Measurements from ENCODE around the gene TRIO.
"Not testable (repeated sequence)": the region's sequence is repeated elsewhere in the genome, so short reads cannot be mapped to it uniquely, and the experiment has no call there.

TRIO gene

DNA sequence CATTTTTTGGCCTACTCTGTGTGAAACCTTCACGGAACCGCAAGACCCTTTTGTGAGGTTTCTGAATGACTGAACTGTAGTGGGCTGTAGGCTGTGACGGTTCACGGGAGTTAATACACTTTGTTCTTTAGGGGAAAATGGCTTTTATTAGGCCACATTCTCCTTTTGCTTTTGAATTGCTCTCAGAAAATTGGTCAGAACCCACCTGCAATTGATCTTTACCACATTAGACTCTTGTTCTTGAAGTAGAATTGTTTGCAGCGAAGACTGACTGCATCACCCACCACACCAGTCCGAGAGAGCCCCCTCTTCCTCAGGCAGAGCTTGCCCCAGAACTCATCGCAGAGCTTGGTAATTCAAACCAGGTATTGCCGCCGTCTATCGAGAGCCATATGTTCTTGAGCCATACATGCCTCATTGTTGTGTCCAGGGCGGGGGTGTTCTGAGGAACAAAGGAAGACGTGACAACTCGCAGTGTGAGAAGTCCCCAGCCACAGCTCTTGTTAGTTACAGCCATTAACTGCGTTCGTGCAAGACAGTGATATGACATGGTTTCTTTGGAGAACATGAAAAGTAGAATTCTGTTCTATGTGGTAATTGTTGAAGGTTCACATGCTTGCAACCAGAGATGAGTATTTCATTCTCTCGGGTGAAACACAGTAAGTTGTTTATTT lies 272.0 kb downstream of the TRIO start:
- DNase-seq (ENCODE audit: low spot score) = no peak

DNA sequence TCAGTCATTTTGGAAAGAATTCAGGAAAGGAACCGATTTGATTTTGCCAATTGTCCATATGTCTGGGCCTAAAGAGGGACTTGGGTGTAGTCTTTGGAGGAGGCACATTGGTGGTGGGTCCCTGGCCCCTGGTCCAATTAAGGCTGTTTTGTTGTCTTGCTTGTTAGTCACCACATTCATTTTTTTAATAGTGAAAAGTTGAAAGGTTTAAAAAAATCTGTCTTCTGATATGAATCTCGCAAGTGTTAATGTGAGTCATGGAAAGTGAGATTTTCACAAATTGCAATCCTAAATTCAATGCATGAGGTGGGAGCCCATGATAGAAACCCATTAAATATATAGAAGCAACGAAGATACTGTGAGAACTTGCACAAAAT lies 272.5 kb downstream of the TRIO start:
- DNase-seq (ENCODE audit: low spot score) = no peak

GRCh38 chr5:14416621-14417275 lies 273.6 kb downstream of the TRIO start:
- DNase-seq (ENCODE audit: low spot score) = no peak

DNA sequence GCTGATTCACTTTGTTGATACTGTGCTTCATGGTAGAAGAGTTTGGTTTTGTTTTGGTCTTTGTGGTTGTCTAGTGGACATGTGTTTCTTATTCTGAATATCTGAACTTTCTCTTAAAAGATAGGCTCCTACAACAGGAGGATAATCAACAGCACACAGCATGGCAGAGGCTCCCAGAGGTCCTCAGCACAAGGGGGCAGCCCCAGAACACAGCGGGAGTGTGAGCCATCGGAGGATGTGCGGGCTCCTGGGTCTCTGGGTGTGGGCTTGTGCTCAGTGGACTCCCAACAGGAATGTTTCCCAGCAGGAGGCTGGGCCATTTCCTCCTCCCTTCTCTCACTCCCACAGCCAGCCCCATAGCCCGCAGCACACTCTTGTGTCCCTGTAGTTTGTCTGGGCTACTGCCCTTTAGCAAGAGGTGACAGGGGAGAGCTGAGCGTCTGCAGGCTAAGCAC lies 274.2 kb downstream of the TRIO start:
- DNase-seq (ENCODE audit: low spot score) = no peak

- DNase-seq (ENCODE audit: low spot score) = no peak
Observed at GRCh38 chr5:14417792-14418765, 274.9 kb downstream of the TRIO start.

DNA sequence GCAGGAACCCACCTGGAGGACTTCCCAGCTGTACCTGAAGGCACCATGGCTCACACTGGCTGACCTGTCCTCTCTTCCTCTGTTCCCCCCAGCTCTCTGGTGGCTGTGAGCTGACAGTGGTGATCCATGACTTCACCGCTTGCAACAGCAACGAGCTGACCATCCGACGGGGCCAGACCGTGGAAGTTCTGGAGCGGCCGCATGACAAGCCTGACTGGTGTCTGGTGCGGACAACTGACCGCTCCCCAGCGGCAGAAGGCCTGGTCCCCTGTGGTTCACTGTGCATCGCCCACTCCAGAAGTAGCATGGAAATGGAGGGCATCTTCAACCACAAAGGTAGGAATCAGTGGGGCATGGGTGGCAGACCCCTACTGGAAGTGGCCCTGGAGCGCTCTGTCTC lies 276.5 kb downstream of the TRIO start:
- DNase-seq (ENCODE audit: low spot score) = no peak

- no peak for DNase-seq (ENCODE audit: low spot score)
Observed at GRCh38 chr5:14420101-14420811, 277.1 kb downstream of the TRIO start.

DNA sequence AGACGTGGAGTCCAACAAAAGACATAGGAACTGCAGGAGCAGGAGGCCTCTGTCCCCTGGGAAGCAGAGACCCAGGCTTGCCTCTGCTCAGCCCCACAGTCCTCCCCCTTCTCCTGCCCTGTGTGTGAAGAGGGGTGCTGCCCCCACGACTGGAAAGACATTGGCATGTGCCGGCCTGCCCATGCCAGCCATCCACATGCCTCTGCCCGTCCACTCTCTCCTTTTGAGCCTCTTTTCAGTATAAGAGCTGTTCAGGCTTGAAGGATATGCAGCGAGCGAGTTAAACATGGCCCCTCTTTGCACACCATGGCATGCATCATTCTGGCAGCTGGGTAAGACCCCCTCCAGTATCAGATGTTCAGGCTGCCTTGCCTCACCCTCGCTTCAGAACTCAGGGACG lies 278.7 kb downstream of the TRIO start:
- no peak for DNase-seq (ENCODE audit: low spot score)

GRCh38 chr5:14424011-14424685 lies 281.0 kb downstream of the TRIO start:
- DNase-seq (ENCODE audit: low spot score) = no peak

GRCh38 chr5:14425559-14425958 lies 282.4 kb downstream of the TRIO start:
- no peak for DNase-seq (ENCODE audit: low spot score)

- no peak for DNase-seq (ENCODE audit: low spot score)
Observed at GRCh38 chr5:14426521-14426920, 283.4 kb downstream of the TRIO start.

- DNase-seq (ENCODE audit: low spot score) = no peak
Observed at GRCh38 chr5:14428302-14429081, 285.4 kb downstream of the TRIO start.

- DNase-seq (ENCODE audit: low spot score) = no peak
Observed at GRCh38 chr5:14429101-14430050, 286.2 kb downstream of the TRIO start.

GRCh38 chr5:14431534-14431933 lies 288.4 kb downstream of the TRIO start:
- no peak for DNase-seq (ENCODE audit: low spot score)

- DNase-seq (ENCODE audit: low spot score) = no peak
Observed at GRCh38 chr5:14432931-14433589, 289.9 kb downstream of the TRIO start.

GRCh38 chr5:14435481-14435880 lies 292.3 kb downstream of the TRIO start:
- no peak for DNase-seq (ENCODE audit: low spot score)

GRCh38 chr5:14436122-14436521 lies 293.0 kb downstream of the TRIO start:
- not testable (repeated sequence) for DNase-seq (ENCODE audit: low spot score)

DNA sequence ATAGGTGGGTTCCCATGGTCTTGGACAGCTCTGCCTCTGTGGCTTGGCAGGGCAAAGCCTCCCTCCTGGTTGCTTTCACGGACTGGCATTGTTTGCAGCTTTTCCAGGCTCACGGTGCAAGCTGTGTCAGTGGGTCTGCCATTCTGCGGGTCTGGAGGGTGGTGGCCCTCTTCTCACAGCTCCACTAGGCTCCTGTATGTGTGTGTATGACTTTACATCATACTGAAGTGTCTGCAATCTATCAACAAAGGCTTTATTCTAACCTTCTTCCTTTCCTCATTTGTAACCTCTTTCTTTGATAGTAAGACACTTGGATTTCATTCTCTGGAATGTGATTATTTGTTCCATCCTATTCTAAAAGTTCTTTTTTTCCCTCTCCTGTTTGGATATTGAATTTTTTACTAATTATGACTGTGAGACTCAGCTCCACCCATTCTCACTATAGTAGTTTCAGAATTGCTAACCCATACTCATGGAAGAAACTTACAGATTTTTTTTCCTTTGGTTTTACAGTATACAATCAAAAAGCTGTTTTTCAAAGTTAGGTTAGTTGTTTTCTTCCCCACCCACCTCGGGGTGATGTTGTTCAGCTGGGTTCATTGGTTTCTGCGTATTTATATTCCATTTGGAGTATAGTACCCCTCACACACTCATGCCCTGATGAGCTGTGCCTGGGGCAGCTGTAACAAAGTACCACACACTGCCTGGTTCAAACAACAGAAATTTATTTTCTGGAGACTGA lies 293.8 kb downstream of the TRIO start:
- DNase-seq (ENCODE audit: low spot score) = no peak
